Measurements from ENCODE around the gene BIRC2. TPM values are rescaled to one million over a fixed set of nuclear protein-coding genes. Genes with fewer than 3 reads are reported as not detected.
"Not testable (repeated sequence)": the region's sequence is repeated elsewhere in the genome, so short reads cannot be mapped to it uniquely, and the experiment has no call there.

Gene BIRC2
- total RNA-seq, 1 experiment from 2014 or later: 28.2 TPM

GRCh38 chr11:102338479-102339010, 8.5 kb upstream of the BIRC2 start:
- H3K27me3 Mint-ChIP-seq (ENCODE audit: low read depth): no peaks in the 10 kb centered on the region
- Histone ChIP-seq H2BK20ac (ENCODE audit: low read depth, low read length, poor library complexity, severe bottlenecking) (no peak overlapping the region), H3K27ac (ENCODE audit: insufficient read length, low read depth, low read length) (no peak overlapping the region), H3K14ac (ENCODE audit: insufficient read depth, low read length) (no peak overlapping the region), H3T11ph (ENCODE audit: low read length) (no peak overlapping the region), H3K9ac (ENCODE audit: extremely low read depth, insufficient read length, low read length) (no peak overlapping the region), H3K56ac (ENCODE audit: insufficient read length, low read depth, low read length) (no peak overlapping the region), H2BK12ac (ENCODE audit: insufficient read length, low read depth, low read length) (no peak overlapping the region), H2BK5ac (ENCODE audit: insufficient read length, low read length) (no peak overlapping the region), H3K23me2 (ENCODE audit: insufficient read length, low read depth, low read length, poor library complexity, severe bottlenecking) (no peaks in the 10 kb centered on the region), H4K5ac (ENCODE audit: insufficient read length, low read depth, low read length) (no peak overlapping the region), H2AK5ac (ENCODE audit: insufficient read length, low read length) (no peak overlapping the region), H3K4ac (ENCODE audit: low read depth, low read length) (no peak overlapping the region), H3K23ac (ENCODE audit: insufficient read length, low read depth, low read length) (no peak overlapping the region), H3K4me2 (ENCODE audit: insufficient read depth, insufficient read length, low read length) (no peak overlapping the region), H2BK15ac (ENCODE audit: low read depth, low read length) (no peak overlapping the region), H4K8ac (replicated peaks; ENCODE audit: insufficient read length, low read depth, low read length) (no peak overlapping the region), H3K79me1 (ENCODE audit: insufficient read depth, low read depth, low read length, poor library complexity, severe bottlenecking) (no peaks in the 10 kb centered on the region), H4K91ac (ENCODE audit: insufficient read length, low read depth, low read length) (no peak overlapping the region), H4K20me1 (ENCODE audit: control insufficient read depth, insufficient read depth, insufficient read length) (no peaks in the 10 kb centered on the region), H3K9me3 (ENCODE audit: control insufficient read depth, low read depth, low read length) (no peaks in the 10 kb centered on the region), H3K79me2 (ENCODE audit: insufficient read depth, low read length) (no peaks in the 10 kb centered on the region), H3K27me3 (ENCODE audit: insufficient read depth, low read length) (no peaks in the 10 kb centered on the region), H3K18ac (ENCODE audit: insufficient read length, low read depth, low read length) (no peak overlapping the region), H2BK120ac (ENCODE audit: low read depth, low read length, poor library complexity, severe bottlenecking) (no peak overlapping the region), H3K4me1 (ENCODE audit: insufficient read depth, low read length) (no peaks in the 10 kb centered on the region), H2AFZ (ENCODE audit: low read length) (no peak overlapping the region)
- H3K36me3 Mint-ChIP-seq (ENCODE audit: insufficient read depth in 1 of 3, low read depth in 3 of 3): no peaks in the 10 kb centered on the region
- no peak for TF ChIP-seq CTCF (conservative IDR thresholded peaks at IDR 0.05)
- DNase-seq: no peak
- H3K27ac Mint-ChIP-seq: no peak overlapping the region
- H3K4me1 Mint-ChIP-seq: peaks cover 3 to 4% of the 10 kb centered on the region in 2 experiments
- H3K4me3 Mint-ChIP-seq: no peak overlapping the region
- H3K9me3 Mint-ChIP-seq: no peaks in the 10 kb centered on the region

- not testable (repeated sequence) for H3K79me1 ChIP-seq (ENCODE audit: insufficient read depth, low read depth, low read length, poor library complexity, severe bottlenecking); H2BK120ac ChIP-seq (ENCODE audit: low read depth, low read length, poor library complexity, severe bottlenecking); H3K79me2 ChIP-seq (ENCODE audit: insufficient read depth, low read length); H4K8ac ChIP-seq (replicated peaks; ENCODE audit: insufficient read length, low read depth, low read length); H3K4me1 ChIP-seq (ENCODE audit: insufficient read depth, low read length); H4K5ac ChIP-seq (ENCODE audit: insufficient read length, low read depth, low read length); H3K23ac ChIP-seq (ENCODE audit: insufficient read length, low read depth, low read length); H2AK5ac ChIP-seq (ENCODE audit: insufficient read length, low read length); H3K9me3 ChIP-seq (ENCODE audit: control insufficient read depth, low read depth, low read length); H3K18ac ChIP-seq (ENCODE audit: insufficient read length, low read depth, low read length); H3K9me3 Mint-ChIP-seq; H3K56ac ChIP-seq (ENCODE audit: insufficient read length, low read depth, low read length); H3K36me3 Mint-ChIP-seq (ENCODE audit: insufficient read depth in 1 of 3, low read depth in 3 of 3); H3K4ac ChIP-seq (ENCODE audit: low read depth, low read length); H3K4me2 ChIP-seq (ENCODE audit: insufficient read depth, insufficient read length, low read length); H3K23me2 ChIP-seq (ENCODE audit: insufficient read length, low read depth, low read length, poor library complexity, severe bottlenecking); H3K14ac ChIP-seq (ENCODE audit: insufficient read depth, low read length); H4K91ac ChIP-seq (ENCODE audit: insufficient read length, low read depth, low read length); H3K27ac Mint-ChIP-seq; H3K27me3 ChIP-seq (ENCODE audit: insufficient read depth, low read length); DNase-seq; H3K9ac ChIP-seq (ENCODE audit: extremely low read depth, insufficient read length, low read length); H2BK15ac ChIP-seq (ENCODE audit: low read depth, low read length); H2BK12ac ChIP-seq (ENCODE audit: insufficient read length, low read depth, low read length); H2BK20ac ChIP-seq (ENCODE audit: low read depth, low read length, poor library complexity, severe bottlenecking); H3K27ac ChIP-seq (ENCODE audit: insufficient read length, low read depth, low read length); H3K4me3 Mint-ChIP-seq; H2AFZ ChIP-seq (ENCODE audit: low read length); H3T11ph ChIP-seq (ENCODE audit: low read length); H4K20me1 ChIP-seq (ENCODE audit: control insufficient read depth, insufficient read depth, insufficient read length); H2BK5ac ChIP-seq (ENCODE audit: insufficient read length, low read length); H3K27me3 Mint-ChIP-seq (ENCODE audit: low read depth)
- WGBS (ENCODE audit: extremely low coverage, insufficient read length, low lambda C conversion rate): no CpG with 5 or more reads among the region's 7 CpGs
- H3K4me1 Mint-ChIP-seq: peaks cover 8 to 11% of the 10 kb centered on the region in 2 experiments
Measured at GRCh38 chr11:102341311-102341710, 5.7 kb upstream of the BIRC2 start.
